Body of pancreas (tissue), 4 donors: ENCODE results near the gene NANOS3. TPM values are rescaled to one million over a fixed set of nuclear protein-coding genes. Genes with fewer than 3 reads are reported as not detected.

Source experiments
- ATAC-seq: fragments of 150-250 bp; one replicate; pipeline ENCODE4 v1.9.1; 2016
- DNase-seq, 4 donors: peaks; one replicate each; pipeline ENCODE4 v3.0.0-alpha.2; 2019
- H3K27ac ChIP-seq, 4 donors: fragments of 200-600 bp; sonication (generic); 1 replicate in 3 of 4; 2 replicates in 1 of 4; pipeline versions ENCODE4 v1.5.1 to v1.6.1; 2016 to 2019; ENCODE audit warnings: mild to moderate bottlenecking in 1 of 4, mixed read lengths in 1 of 4, moderate library complexity in 1 of 4
- H3K27me3 ChIP-seq, 2 donors: fragments of 200-600 bp; sonication (generic); one replicate each; pipeline ENCODE4 v1.6.0; 2016; ENCODE audit warnings: mild to moderate bottlenecking in 1 of 2
- H3K36me3 ChIP-seq, 2 donors: fragments of 200-600 bp; sonication (generic); replicated peaks in 1 of 2; 2 replicates each; pipeline ENCODE4 v1.5.1; 2016; ENCODE audit warnings: low read depth in 2 of 2; ENCODE audit not compliant: insufficient read depth in 1 of 2
- H3K4me1 ChIP-seq: fragments of 200-600 bp; sonication (generic); one replicate; pipeline ENCODE4 v1.6.0; 2016
- H3K4me3 ChIP-seq, 2 donors: fragments of 200-600 bp; sonication (generic); 1 replicate in 1 of 2; 2 replicates in 1 of 2; pipeline ENCODE4 v1.5.1; 2016 to 2019
- H3K9me3 ChIP-seq, 3 donors: fragments of 200-600 bp; sonication (generic); 1 replicate in 2 of 3; 2 replicates in 1 of 3; pipeline ENCODE4 v1.5.1; 2016
- CTCF ChIP-seq, 7 experiments: fragments of 450-650 bp in 4 of 7; fragments of 200-600 bp in 3 of 7; sonication (generic) in 3 of 7; IDR thresholded peaks; one replicate each; pipeline ENCODE4 v1.5.1; 2016 to 2019; ENCODE audit warnings: antibody characterized with exemption in 7 of 7
- POLR2A ChIP-seq, 3 donors: fragments of 450-650 bp; IDR thresholded peaks; one replicate each; pipeline ENCODE4 v1.6.1; 2016; ENCODE audit warnings: antibody characterized with exemption in 3 of 3, mild to moderate bottlenecking in 2 of 3
- WGBS, 2 donors: methylation state at CpG; one replicate each; pipeline ENCODE4 v1.1.5; 2017; 5-methylcytosine and 5-hydroxymethylcytosine counted together
- intact Hi-C: fragments of 100-400 bp; cut with DNase I; formaldehyde crosslinking; loops from one replicate; pipeline ENCODE4 v1.15.1; 2023
- total RNA-seq, 2 donors: library from RNA; depleted of rRNA; stranded (reverse); fragments of >200 nt; gene quantifications; one replicate each; pipeline ENCODE4 v1.1.0, GENCODE V29; 2016

The NANOS3 gene
- total RNA-seq, 2 donors from 2014 or later, result not detected

DNA sequence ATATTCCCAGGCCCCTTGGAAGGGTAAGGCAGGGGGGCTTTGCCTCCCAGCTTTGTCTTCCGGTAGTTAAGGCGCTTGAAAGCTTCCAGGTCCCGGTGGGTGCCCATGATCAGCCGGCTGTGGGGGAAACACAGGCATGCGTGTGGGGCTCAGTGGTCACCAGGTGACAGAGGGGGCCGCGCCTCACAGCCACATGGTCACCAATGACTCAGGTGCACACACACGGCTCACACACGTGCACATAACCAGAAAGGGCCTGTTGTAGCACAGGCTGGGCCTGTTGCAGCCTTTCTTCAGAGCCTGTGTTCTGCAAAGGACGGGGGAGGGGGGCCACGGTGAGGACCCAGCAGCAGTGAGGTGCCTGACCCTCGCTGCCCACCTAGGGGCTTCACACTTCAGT is 5.9 kb downstream of the NANOS3 start:
- no peaks in the 10 kb centered on the region for H3K36me3 ChIP-seq
- DNase-seq (no peak), ATAC-seq (no peak)
- H3K27ac ChIP-seq, result peak overlapping the region in 1 of 4 donors; percentile 89
- H3K4me3 ChIP-seq, result no peak overlapping the region
- no peak for TF ChIP-seq POLR2A (IDR thresholded peaks at IDR 0.05)
- no peak for TF ChIP-seq CTCF (IDR thresholded peaks at IDR 0.05)
- intact Hi-C loops, result loop anchor here (5.0 kb wide), 1 partner anchor 189 kb away; the partner anchor contains the start of gene MISP3
- H3K27me3 ChIP-seq, result no peaks in the 10 kb centered on the region
- 98 to 100% methylated on average over 4 to 11 of the region's 12 CpGs for WGBS, 2 donors
- peaks cover 62% of the 10 kb centered on the region for H3K4me1 ChIP-seq
- H3K9me3 ChIP-seq, result no peaks in the 10 kb centered on the region

- Histone ChIP-seq H3K36me3 (no peaks in the 10 kb centered on the region), H3K9me3 (no peaks in the 10 kb centered on the region), H3K4me3 (no peak overlapping the region), H3K4me1 (peaks cover 62% of the 10 kb centered on the region), H3K27me3 (no peaks in the 10 kb centered on the region), H3K27ac (peak overlapping the region in 2 of 4 donors; percentile 92 to 94)
- whole genome bisulfite sequencing, 2 donors, result 85 to 90% methylated on average over 9 to 10 of the region's 10 CpGs
- TF ChIP-seq CTCF (IDR thresholded peaks at IDR 0.05) (peak in 1 of 7 experiments; percentile 10), POLR2A (IDR thresholded peaks at IDR 0.05) (no peak)
- intact Hi-C loops, result loop anchor here (5.0 kb wide), 1 partner anchor 189 kb away; the partner anchor contains the start of gene MISP3
- no peak for DNase-seq
- ATAC-seq, result no peak
These were observed 6.7 kb downstream of the NANOS3 start for GRCh38 chr19:13883516-13884064.

- H3K27me3 ChIP-seq, result no peaks in the 10 kb centered on the region
- WGBS, 2 donors, result 15 to 22% methylated on average over 12 to 26 of the region's 26 CpGs
- peaks cover 53% of the 10 kb centered on the region for H3K4me1 ChIP-seq
- no peaks in the 10 kb centered on the region for H3K36me3 ChIP-seq
- TF ChIP-seq POLR2A (IDR thresholded peaks at IDR 0.05) (peak; percentile 82 to 93 (median 91)), CTCF (IDR thresholded peaks at IDR 0.05) (peak in 4 of 7 experiments; percentile 35 to 54 (median 43))
- DNase-seq, result peak; percentile 92 to 97 (median 95)
- no peak overlapping the region for H3K4me3 ChIP-seq
- H3K9me3 ChIP-seq, result no peaks in the 10 kb centered on the region
- intact Hi-C loops, result loop anchor here (5.0 kb wide), 1 partner anchor 187 kb away; the partner anchor contains the start of gene MISP3
- H3K27ac ChIP-seq, result peak overlapping the region; percentile 92 to 96 (median 94)
- peak; percentile 86 for ATAC-seq
These were observed 8.0 kb downstream of the NANOS3 start for GRCh38 chr19:13884726-13885591.

DNA sequence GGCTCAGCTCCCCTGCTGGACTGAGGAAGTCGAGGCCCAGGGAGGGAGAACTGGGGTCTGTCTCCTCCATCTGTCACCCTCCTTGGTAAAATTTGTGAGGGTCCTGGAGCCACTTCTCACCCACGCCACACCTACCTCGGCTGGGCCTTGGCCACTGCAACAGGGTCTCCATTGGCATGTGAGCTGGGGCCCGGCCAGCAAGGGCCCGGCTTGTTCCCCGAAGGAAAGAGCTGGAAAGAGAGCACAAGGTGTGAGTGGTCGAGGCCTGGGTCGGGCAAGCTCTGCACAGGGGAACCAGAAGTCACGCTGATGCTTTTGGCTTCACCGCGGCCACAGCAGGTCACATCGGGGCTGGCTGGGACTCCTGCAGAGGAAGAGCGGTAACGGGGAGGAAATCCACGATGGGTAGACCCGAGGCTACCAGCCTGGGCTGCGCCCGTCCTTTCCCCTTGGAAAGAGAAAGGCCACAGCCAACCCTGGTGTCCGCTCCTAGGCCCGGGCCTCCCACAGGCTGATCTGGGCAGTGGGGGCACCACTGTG is 9.0 kb downstream of the NANOS3 start:
- H3K27me3 ChIP-seq, result no peaks in the 10 kb centered on the region
- H3K36me3 ChIP-seq, result no peaks in the 10 kb centered on the region
- DNase-seq (no peak), ATAC-seq (no peak)
- H3K27ac ChIP-seq, result peak overlapping the region; percentile 92 to 96 (median 94)
- intact Hi-C loops, result no loop called here
- H3K4me3 ChIP-seq, result no peak overlapping the region
- WGBS, 2 donors, result 77 to 93% methylated on average over 17 to 19 of the region's 20 CpGs
- H3K9me3 ChIP-seq, result no peaks in the 10 kb centered on the region
- peaks cover 46% of the 10 kb centered on the region for H3K4me1 ChIP-seq
- TF ChIP-seq POLR2A (IDR thresholded peaks at IDR 0.05) (no peak), CTCF (IDR thresholded peaks at IDR 0.05) (no peak)
